UCSD-AML1 (cell line): Measurements from ENCODE around the gene GALNT12.

Experiments used
- DNase-seq: peaks from one replicate; lab custom pipeline; 2025; ENCODE audit not compliant: unreplicated experiment; lab: John Stamatoyannopoulos, UW

Gene GALNT12

DNA sequence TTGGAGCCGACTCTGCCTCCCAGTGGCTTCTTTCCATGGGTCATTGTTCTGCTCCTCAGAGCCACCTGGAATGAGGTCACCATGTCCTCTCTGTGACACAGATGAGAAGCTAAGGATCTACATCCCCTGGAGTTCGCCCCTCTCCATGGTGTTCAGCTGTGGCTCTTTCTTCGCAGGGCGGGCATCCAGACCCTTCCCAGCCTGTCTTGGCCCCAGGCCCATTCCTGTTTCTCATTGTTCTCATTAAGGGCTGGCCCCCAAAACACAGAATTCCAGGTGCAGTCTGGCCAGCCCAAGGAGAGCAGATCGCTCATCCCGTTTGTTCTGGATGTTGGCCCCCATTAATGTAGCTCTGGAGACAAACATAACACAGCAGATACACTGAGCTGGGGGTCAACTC is 69.8 kb downstream of the GALNT12 start:
- no peak for DNase-seq

DNA sequence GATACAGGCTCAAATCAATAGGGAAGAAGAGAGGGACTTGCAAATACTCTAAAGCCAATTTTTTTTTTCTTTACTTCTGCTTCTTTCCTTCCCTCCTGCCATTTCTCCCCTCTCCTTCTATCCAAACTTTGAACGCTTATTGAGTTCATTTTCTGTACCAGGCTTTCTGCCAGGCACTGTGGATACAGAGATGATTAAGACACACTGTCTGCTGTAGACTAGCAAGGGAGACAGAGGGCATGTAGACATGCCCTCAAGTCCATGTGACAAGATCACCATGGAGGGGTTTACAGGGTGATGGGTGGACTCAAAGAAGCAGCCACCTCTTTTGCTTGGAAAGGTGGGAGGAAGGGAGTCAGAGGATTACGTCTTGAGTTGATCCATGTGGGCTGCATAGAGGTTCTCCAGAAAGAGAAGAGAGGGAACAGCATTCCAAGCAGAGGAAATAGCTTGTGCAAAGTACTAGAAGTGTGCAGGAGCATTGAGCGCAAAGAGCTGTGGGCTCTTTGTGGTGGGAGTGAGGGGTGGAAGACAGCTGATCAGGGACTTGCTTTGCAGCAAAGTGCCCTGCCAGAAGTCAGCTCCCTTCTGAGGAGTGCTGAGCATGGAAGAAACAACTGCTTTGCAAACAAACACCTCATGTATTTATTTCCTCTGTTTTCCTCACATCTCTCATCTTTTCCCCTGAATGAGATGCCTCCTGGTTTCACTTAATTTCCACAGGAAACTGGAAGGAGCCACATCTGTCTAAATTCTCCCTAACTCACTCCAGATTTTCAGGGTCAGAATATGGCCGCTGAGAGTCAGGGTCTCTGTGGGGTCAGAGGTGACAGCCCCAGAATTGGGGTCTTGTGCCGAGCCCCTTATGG is 71.9 kb downstream of the GALNT12 start:
- no peak for DNase-seq

DNA sequence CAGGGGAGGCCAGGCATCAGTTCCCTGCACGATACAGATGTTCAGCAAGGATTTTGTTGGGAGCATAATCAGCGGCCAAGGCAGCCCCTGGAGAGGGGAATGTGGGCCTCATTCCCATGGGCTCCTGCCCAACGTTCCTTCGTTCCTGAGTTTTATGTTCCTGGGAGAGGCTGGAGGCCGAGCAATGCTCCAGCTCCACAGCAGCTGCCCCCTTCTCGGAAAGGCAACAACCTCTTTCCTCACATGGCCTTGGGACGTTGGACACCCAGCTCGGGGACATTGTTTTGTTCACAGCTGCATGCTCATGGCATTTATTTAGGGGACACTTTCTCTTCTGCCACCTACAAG is 72.5 kb downstream of the GALNT12 start:
- no peak for DNase-seq

DNA sequence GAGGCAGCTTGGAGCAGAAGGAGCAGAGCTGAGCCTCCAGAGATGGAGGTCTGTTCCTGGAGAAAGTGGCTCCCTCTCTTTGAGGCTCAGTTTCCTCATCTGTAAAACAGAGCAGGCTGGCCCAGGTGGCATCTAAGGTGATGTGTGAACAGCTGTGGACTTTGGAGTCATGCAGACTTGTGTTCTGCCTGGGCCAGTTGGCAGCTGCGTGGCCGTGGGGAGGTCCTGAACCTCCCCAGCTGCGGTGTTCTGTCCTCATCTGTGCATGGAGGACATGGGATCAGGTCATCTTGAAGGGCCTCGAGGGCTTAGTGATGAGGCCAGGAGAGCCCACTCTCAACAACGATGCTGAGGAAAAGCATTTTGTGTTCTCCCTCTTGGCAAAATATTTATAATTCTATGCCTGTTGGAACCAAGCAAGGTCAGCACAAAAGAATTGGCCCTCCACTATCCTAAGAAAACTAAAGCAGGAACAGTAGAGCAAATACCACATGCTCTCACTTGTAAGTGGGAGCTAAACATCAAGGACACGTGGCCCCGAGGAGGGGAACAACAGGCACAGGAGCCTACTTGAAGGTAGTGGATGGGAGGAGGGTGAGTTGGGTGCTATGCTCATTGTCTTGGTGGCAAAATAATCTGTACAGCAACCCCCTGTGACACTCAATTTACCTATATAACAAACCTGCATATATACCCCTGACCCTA is 73.0 kb downstream of the GALNT12 start:
- DNase-seq, result no peak

DNA sequence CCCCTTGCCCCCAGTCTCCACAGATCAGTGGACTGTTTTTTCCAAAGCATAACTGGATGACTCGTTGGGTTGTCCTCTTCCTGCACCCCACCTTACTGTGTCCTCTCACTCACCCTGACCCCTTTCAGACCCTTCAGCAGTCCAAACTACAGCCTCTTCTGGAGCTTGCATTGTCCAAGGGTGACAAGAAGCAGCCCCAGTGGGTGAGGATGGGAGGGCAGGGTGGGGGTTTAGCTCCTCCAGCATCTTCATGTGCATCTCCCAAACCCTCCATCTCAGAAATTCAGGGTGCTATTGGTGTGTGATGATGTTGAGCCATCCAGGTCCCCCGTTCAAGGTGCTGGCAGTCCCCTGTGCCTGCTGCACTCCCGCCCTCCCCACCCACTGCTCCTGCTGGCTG is 73.9 kb downstream of the GALNT12 start:
- DNase-seq, result no peak

DNA sequence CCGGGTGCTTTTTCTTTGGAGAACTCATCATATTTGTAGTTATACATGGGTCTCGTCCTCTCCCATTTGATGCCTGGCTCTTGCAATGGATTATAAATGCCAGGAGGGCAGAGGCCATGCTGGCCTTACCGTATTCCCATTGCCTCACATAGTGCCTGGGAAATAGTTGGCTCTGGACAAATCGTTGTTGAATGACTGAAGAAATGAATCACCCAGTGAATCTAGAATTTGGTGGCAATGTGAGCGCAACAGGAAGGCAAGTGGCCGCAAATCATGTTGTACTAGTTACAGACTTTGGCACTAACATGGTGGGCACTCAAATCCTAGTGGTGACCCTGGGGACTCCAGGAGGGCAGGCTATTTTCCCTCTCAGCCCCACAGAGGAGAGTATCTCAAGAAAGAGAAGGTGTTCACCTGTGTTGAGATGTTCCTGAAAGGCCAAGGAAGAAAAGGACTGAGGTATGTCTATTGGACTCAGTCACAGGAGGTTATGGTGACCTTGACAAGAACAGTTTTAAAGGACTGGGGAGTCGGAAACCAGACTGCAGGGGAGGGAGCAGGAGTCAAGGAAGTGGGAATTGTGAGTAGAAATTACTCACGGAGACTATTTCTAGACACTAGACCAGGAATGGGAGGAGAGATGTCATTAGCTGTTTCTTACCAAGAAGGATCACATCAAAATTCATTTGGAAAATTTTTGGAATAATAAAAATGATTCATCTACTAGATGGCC is 74.5 kb downstream of the GALNT12 start:
- DNase-seq, result no peak

DNA sequence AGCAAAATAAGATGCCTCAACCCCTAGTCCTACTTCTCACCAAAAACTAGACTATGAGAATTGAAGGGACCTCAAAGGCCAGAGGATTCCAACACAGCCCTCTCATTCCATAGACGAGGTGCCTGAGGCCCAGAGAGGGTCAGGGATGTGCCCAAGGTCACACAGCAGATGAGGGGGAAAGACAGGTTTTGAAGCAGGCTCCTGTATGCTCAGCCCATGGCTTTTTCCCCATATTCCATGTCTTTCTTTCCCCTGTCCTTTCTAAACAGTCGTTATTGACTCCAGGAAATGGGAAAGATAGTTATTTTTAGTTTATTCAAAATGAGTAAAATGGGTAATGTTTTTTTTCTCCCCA is 75.1 kb downstream of the GALNT12 start:
- no peak for DNase-seq

DNA sequence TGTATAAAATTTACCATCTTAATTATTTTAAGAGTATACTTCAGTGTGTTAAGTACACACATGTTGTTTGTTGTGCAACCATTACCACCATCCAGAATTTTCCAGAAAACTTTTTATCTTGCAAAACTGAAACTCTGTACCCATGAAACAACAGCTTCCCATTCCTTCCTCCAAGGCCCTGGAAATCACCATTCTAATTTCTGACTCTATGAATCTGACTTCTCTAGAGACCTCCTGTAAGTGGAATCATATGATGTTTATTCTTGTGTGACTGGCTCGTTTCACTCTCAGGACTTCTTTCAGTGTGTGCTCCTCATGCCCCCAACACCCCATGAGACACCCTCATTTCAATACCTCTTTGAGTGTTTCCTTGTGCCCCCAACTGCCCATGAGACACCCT is 75.8 kb downstream of the GALNT12 start:
- no peak for DNase-seq

DNA sequence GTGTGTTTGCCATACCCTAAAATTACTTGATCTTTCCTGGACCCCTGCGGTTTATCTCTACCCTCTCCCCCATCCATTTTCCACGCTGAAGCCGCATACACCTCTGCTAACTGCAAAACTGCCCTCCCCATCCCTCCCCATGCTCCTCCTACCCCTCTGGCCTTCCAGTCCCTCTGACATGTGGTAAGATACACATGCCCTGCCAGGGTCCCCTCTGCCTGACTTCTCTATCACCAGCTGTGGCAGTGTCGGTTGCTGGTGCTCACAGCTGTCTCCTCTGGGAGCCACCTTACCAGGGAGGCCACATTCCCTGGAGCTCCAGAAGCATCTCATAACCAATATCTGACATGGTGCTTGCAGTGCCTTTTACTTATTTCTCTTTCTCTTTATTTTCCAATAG is 77.4 kb downstream of the GALNT12 start:
- no peak for DNase-seq

DNA sequence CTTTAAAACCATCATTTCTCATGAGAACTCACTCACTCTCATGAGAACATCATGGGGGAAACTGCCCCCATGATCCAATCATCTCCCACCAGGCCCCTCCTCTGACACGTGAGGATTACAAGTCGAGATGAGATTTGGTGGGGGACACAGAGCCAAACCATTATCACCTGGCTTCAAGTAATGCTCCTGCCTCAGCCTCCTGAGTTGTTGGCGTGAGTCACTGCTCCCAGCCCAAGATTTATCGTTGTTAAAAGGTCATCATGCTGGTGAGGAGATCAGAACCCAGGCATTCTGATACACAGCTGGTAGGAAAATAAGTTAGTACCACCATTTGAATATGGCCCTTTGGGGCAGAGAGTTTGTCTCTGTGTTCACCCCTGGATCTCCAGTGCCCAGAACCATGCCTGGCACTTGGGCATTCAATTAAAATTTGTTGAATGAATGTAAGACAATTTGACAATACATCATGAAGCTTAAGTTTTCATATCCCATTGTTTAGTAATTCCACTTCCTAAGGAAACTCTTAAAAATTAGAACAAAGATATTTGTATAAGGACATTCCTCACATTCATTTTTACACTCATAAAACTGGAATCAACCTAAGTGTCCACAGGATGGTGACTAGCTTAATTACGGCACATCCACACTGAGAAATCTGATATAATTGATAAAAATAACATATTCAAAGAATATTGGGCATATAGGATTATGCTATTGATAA is 78.3 kb downstream of the GALNT12 start:
- DNase-seq, result no peak

DNA sequence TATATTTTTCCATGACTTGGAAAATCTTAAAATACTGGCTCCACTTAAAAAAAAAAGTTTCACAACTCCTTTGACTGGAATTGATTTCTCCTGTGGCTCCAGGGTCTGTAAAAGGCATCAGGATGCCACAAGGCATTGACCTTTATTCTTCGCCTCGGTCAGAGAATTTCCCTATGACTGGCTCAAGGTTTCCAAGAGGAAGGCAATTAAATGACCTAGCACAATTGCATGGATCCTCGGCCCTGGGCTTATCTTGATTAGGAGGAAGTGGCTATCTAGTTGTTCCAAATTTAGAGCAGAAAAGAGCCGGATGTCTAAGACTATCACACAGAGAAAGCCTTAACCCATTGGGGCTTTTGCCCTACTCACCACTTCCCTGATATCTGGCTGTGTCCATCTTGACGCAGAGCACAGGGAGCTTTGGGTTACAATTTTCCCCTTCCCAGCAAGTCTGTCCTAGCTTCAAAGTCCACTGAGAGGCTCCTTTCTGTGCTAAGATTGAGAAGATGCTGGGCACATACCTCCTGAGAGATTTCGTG is 79.3 kb downstream of the GALNT12 start:
- no peak for DNase-seq

DNA sequence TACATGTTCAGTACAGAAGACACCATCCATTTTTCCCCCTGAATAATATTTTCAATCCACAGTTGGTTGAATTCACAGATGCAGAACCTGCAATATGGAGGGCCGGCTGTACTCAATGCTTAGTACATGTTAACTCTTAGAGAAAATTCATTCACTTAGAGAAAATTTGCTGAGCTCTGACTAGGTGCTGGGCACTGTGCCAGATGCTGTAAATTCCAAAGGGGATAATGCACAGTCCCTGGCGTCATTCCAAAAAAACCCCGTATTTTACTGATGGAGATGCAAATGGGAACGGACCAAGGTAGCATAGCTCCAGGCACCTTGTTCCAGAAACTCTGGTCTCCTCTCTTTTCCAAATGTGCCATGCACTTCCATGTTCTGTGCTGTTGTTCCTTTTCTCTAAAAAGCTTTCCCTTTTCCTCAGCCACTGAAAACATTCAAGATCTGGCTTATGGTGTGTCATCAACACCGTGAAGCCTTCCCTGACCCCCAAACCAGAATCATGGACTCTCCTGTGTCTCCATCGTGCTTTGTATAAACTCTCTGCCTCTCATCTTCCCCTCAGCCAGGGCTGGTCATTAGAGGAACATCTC is 80.5 kb downstream of the GALNT12 start:
- DNase-seq, result no peak

DNA sequence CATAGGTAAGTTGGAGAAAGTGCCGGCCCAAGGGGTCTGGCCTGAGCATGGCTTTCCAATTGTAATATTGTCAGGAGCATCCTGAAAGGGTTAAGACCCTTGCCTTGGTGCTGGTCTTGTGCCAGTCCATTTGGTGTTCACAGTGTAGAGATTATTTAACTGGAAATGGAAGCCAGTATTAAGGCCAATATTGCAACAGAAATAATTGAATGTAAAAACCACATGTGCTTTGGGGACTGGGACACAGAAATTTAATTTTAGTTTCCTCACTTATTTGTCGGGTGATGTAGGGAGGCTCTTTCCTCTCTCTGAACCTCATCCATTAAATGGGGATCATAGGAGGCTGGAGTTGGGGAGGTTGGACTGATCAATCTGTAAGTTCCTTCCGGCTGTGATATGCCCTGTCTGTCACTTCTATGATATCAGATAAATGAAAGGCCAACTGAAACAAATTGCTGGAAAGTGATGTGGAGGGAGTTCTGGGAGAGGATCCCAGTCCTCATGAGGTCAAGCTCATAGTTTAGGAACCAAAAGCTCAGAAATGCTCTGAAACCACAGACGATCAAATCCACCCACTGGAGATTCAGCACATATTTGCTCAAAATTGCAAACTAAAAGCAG is 81.4 kb downstream of the GALNT12 start:
- no peak for DNase-seq

DNA sequence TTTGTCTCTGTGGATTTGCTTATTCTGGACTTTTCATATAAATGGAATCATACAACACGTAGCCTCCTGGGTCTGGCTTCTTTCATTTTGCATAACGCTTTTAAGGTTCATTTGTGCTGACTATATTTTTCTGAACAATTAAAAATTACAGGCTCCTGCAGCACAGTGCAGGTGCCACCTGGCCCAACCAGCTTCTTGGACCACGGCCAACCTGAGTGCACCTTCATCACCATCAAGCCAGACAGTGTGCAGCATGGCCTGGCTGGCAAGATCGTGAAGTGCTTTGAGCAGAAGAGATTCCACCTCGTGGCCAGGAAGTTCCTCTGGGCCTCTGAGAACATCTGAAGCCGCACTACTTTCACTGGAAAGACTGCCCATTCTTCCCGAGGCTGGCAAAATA is 82.8 kb downstream of the GALNT12 start:
- no peak for DNase-seq

DNA sequence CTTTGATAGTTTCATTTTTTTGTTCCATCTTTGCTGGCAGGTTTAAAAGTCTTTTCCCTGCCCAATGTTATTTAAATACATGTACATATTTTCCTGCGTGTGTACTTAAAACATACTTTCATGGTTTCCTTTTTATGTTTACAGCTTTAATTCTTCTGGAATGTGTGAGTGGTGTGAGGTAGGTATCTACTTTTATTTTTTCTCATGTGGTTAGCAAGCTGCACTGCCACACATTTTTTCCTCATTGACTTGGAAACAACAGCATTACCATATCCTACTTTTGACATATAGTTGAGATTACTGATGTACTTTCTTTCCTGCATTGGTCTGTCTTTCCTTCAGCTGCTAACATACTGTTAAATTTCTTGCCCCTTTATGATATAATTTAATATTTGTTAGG is 84.8 kb downstream of the GALNT12 start:
- no peak for DNase-seq

DNA sequence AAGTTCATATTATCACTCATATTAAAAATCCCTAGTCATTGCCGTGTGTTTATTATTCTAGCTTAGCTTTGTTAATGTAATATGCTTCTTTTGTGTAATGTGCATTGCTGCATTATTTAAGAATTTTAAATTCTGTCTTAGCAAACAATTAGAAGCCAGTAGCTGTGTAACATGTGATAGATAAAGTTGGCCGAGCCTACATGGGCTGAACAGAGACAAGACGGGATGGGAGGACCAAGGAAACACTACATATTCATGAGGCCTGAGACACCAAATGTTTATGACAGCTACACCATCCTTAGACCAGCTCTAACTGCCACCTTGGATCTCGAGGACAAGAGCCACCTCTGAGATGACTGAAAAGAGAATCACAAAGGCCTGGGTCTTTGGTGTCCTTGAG is 85.2 kb downstream of the GALNT12 start:
- no peak for DNase-seq

DNA sequence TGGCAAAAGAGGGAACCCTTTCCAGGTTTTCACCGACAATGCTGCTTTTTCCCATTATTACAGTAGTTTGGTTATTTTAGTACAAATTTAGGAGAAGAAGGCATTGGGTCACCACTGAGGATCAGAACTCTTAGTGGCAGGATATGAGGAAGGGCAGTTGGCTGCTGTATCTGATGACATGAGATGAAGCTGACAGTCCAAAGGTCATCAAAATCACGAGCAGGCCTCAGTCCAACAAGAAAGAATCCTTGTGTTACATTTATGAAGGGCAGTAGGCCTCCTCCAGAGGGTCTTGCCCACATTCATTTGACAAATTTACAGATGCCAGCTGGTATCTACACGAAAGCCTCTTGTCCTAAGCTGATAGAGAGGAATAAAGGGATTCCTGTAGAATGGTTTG is 86.7 kb downstream of the GALNT12 start:
- DNase-seq, result no peak

DNA sequence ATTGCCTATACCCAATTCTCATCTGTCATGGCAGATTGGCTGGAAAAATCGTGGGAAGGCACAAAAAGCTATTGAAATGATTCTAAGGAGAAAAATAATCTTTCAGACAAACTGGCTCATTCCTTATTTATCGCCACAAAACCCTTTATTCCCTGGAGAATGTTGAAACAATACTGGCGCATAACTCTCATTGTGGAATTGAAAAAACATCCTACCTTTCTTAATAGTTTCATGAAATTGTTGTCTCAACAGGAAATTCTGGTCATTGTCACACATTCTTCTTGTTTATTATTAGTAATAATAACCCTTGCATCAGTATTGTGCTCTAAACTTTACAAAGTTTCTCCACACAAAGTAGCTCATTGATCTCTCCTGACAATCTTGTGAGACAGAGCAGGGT is 87.3 kb downstream of the GALNT12 start:
- DNase-seq, result no peak

DNA sequence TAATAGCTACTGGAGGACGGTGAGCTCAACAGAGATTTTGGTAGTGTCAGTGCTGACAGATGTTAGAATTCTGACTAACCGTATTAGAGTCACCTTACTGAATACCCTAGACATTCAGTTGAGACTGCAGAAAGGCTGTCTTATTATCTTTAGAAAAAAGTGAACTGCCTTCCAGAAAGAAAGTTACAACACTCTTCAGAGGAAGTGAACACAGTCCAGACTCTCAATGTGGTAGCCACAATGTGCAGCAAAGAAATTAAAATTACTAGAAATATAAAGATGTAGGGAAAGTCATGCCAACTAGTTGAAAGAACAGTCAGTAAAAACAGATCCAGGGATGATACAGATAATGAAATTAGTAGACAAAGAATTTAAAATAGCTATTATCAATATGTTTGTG is 89.2 kb downstream of the GALNT12 start:
- no peak for DNase-seq

DNA sequence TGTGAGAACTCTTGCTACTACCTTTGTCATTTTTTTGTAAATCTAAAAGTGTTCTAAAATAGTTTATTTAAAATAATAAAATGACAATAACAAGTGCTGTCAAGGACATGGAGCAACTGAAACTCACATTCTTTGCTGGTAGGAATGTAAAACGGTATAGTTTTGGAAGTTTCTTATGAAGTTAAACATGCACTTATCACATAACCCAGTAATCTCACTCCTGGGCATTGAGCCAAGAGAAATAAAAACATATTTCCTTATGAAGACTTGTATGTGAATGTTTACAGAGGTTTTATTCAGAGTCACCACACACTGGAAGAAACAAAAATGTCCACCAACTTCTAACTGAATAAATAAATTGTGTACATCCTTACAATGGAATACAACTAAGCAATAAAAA is 90.3 kb downstream of the GALNT12 start:
- no peak for DNase-seq
